Astrocyte (in vitro differentiated cells and primary cell): Measurements from ENCODE around the gene SEPTIN12.

Experiments
- EZH2 ChIP-seq: IDR thresholded peaks from 2 replicates; pipeline ENCODE4 v1.6.1; 2012; ENCODE audit warnings: mild to moderate bottlenecking, low read length, inconsistent platforms; ENCODE audit not compliant: insufficient read depth
- TF ChIP-seq, protein P1 (sequence below): IDR thresholded peaks from 2 replicates; pipeline ENCODE4 v1.5.1; 2011; ENCODE audit warnings: low read depth, mild to moderate bottlenecking, inconsistent platforms, low read length, moderate library complexity; ENCODE audit not compliant: insufficient read depth

DNA sequence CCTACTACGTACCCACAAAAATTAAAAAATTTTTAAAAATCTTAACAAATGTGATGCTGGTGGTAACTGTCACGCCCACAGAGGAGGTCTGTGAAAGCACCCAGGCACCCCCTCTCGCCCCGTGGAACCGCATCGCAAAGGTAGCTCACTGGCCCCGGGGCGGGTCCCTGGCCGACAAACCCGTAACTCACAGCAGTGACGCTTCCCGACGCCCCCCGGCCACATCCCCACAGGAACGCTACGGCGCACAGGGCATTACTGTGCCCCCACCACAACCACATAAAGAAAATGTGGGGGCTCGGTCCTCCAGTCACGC, 54.4 kb downstream of the SEPTIN12 start:
- TF ChIP-seq, protein P1, sequence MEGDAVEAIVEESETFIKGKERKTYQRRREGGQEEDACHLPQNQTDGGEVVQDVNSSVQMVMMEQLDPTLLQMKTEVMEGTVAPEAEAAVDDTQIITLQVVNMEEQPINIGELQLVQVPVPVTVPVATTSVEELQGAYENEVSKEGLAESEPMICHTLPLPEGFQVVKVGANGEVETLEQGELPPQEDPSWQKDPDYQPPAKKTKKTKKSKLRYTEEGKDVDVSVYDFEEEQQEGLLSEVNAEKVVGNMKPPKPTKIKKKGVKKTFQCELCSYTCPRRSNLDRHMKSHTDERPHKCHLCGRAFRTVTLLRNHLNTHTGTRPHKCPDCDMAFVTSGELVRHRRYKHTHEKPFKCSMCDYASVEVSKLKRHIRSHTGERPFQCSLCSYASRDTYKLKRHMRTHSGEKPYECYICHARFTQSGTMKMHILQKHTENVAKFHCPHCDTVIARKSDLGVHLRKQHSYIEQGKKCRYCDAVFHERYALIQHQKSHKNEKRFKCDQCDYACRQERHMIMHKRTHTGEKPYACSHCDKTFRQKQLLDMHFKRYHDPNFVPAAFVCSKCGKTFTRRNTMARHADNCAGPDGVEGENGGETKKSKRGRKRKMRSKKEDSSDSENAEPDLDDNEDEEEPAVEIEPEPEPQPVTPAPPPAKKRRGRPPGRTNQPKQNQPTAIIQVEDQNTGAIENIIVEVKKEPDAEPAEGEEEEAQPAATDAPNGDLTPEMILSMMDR = no peak
- TF ChIP-seq EZH2 = no peak
